Right lobe of liver (tissue), 4 donors: ENCODE measurements around the gene ARHGEF7.

Experiments used
- POLR2A ChIP-seq: fragments of 450-650 bp; IDR thresholded peaks from one replicate; pipeline ENCODE4 v1.6.1; 2017; ENCODE audit warnings: antibody characterized with exemption, mild to moderate bottlenecking
- TF ChIP-seq, protein P1 (sequence below), 4 donors: fragments of 200-600 bp in 3 of 4; fragments of 450-650 bp in 1 of 4; IDR thresholded peaks; one replicate each; pipeline versions ENCODE4 v1.5.1 to v1.8.0; 2016 to 2022; ENCODE audit warnings: antibody characterized with exemption in 4 of 4, mild to moderate bottlenecking in 2 of 4
- donor health status: DM: no; HTN: no; CAD: no.
- donor health status: DM: no; HTN: no; CAD: no.
- donor health status: DM: no; HTN: yes; CAD: no.

DNA sequence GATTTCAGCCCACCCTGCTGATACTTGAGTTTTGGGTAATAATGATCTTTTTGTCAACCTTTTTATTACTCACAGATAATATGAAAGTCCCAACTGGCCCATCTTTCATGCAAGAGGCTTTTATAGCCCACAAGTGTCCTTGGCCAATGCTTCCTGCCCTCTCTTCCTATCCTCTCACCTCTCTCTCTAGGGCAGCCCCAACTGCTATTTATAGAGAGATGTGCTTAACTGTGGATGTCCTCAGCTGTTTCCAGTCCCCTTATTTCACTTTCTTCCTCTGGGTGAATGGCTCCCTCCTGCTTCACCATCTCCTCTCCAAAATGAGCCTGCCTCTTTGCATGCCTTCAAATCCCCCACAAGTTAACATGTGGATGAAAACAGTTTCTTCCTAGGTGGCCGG, 27.4 kb downstream of the ARHGEF7 start:
- TF ChIP-seq, protein P1, sequence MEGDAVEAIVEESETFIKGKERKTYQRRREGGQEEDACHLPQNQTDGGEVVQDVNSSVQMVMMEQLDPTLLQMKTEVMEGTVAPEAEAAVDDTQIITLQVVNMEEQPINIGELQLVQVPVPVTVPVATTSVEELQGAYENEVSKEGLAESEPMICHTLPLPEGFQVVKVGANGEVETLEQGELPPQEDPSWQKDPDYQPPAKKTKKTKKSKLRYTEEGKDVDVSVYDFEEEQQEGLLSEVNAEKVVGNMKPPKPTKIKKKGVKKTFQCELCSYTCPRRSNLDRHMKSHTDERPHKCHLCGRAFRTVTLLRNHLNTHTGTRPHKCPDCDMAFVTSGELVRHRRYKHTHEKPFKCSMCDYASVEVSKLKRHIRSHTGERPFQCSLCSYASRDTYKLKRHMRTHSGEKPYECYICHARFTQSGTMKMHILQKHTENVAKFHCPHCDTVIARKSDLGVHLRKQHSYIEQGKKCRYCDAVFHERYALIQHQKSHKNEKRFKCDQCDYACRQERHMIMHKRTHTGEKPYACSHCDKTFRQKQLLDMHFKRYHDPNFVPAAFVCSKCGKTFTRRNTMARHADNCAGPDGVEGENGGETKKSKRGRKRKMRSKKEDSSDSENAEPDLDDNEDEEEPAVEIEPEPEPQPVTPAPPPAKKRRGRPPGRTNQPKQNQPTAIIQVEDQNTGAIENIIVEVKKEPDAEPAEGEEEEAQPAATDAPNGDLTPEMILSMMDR (IDR thresholded peaks at IDR 0.05), result no peak
- TF ChIP-seq POLR2A, result no peak
